ENCODE data around the gene DKK2. TPM values are rescaled to one million over a fixed set of nuclear protein-coding genes. Genes with fewer than 3 reads are reported as not detected.

Gene DKK2, protein sequence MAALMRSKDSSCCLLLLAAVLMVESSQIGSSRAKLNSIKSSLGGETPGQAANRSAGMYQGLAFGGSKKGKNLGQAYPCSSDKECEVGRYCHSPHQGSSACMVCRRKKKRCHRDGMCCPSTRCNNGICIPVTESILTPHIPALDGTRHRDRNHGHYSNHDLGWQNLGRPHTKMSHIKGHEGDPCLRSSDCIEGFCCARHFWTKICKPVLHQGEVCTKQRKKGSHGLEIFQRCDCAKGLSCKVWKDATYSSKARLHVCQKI
- total RNA-seq: 1 to 10 TPM in 2 of 4 donors, under 1 TPM in 2; 0.42 to 3.4 (median 1.5) TPM
- polyA plus RNA-seq: under 1 TPM; 0.14 to 0.32 (median 0.21) TPM
- long read RNA-seq, donor 1: 0 reads
- long read RNA-seq, donor 2, partial matches to known transcripts: 0 of 1 reads
- long read RNA-seq, donor 2, other reads (novel, unspliced or antisense): 0 of 1 reads

DNA sequence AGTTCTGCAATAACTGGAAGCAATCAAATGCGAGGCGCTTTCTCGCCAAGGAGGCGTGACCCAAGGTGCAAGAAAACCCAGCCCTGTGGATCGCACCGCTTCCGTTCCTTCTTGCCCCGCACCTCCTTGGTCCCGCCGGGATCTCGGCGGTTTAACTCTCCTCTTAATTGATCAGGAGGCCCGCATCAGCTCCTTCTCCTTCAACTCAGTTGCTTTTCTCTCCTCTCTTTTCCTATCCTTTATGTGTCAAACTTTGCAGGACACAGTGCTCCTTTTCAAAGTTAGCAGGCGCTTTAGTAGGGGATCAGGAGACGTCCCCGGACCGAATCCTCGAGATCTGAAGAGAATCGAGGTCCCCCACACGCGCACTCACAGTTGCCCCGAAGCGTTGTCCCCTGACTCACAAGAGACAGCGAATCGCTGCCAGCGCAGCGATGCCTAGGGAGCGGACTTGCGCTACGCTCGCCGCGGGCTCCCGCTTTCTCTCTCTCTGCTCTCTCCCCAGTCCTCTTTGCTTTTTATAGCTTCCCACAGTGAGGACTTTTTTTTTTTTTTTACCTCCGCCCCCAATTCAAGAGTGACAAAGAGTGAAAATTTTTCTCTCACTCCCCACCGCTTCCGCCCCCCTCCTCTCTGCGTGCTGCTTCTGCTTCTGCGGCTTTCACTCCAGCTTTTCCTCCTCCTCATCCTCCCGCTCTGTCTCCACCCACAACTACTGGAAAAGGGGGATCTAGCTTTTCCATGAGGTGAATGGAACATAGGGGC is at the start of gene DKK2:
TSS of gene DKK2 (minus strand) at position 495 of the 765 bp plus-strand sequence. CDS start 722 bp downstream, outside the sequence.
- intact Hi-C loops (cut with DNase I): loop anchor here (2.0 to 10.0 kb wide), 3 partner anchors 139 to 479 kb away; no protein-coding TSS in a partner anchor
- H3K27ac ChIP-seq: no peak within 1 kb of the TSS
- H3K9me3 ChIP-seq: no peaks in the 10 kb centered on the region
- no peaks in the 10 kb centered on the region for H3K36me3 ChIP-seq (ENCODE audit: insufficient read depth in 1 of 2, low read depth in 1 of 2)
- H3K4me3 ChIP-seq: peak within 1 kb of the TSS; percentile 58
- ATAC-seq: peak in 2 of 4 donors; percentile 57 to 63
- H3K4me1 ChIP-seq: peaks cover 6% of the 10 kb centered on the region
- peak; percentile 27 to 62 for DNase-seq
- peaks cover 0 to 33% (median 0%) of the 10 kb centered on the region in 3 donors for H3K27me3 ChIP-seq (ENCODE audit: insufficient read depth in 3 of 3, low read length in 2 of 3)
- TF ChIP-seq, protein P1, sequence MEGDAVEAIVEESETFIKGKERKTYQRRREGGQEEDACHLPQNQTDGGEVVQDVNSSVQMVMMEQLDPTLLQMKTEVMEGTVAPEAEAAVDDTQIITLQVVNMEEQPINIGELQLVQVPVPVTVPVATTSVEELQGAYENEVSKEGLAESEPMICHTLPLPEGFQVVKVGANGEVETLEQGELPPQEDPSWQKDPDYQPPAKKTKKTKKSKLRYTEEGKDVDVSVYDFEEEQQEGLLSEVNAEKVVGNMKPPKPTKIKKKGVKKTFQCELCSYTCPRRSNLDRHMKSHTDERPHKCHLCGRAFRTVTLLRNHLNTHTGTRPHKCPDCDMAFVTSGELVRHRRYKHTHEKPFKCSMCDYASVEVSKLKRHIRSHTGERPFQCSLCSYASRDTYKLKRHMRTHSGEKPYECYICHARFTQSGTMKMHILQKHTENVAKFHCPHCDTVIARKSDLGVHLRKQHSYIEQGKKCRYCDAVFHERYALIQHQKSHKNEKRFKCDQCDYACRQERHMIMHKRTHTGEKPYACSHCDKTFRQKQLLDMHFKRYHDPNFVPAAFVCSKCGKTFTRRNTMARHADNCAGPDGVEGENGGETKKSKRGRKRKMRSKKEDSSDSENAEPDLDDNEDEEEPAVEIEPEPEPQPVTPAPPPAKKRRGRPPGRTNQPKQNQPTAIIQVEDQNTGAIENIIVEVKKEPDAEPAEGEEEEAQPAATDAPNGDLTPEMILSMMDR (IDR thresholded peaks at IDR 0.05): no peak
- WGBS, 3 donors: 0% methylated on average over 40 of the region's 40 CpGs

DNA sequence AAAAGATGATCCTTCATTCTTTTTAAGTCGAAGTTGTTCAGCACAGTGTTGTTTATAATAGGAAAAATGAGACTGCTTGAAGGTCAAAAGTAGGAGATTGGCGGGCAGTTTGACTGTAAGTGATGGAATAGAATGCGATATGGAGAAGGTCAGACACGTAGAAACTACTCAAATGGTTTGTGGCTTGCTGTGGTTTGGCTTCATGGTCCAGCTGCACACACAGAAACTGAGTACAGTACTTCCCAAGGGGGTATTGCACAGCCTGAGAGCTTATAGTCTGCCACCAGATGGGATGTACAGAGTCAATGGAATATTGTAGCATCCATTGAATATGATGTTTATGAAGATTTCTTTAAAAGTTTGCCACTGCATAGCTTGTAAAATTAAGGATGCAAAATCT is 41.1 kb upstream of the DKK2 start:
- Histone ChIP-seq H3K4me1 (no peaks in the 10 kb centered on the region), H3K27me3 (ENCODE audit: insufficient read depth in 3 of 3, low read length in 2 of 3) (no peaks in the 10 kb centered on the region), H3K4me3 (no peak overlapping the region), H3K9me3 (no peaks in the 10 kb centered on the region), H3K27ac (no peak overlapping the region), H3K36me3 (ENCODE audit: insufficient read depth in 1 of 2, low read depth in 1 of 2) (no peaks in the 10 kb centered on the region)
- TF ChIP-seq, protein P1 (IDR thresholded peaks at IDR 0.05): no peak
- intact Hi-C loops (cut with DNase I): no loop called here
- 81 to 87% (median 84%) methylated on average over 4 of the region's 4 CpGs for WGBS, 3 donors
- no peak for DNase-seq
- no peak for ATAC-seq

DNA sequence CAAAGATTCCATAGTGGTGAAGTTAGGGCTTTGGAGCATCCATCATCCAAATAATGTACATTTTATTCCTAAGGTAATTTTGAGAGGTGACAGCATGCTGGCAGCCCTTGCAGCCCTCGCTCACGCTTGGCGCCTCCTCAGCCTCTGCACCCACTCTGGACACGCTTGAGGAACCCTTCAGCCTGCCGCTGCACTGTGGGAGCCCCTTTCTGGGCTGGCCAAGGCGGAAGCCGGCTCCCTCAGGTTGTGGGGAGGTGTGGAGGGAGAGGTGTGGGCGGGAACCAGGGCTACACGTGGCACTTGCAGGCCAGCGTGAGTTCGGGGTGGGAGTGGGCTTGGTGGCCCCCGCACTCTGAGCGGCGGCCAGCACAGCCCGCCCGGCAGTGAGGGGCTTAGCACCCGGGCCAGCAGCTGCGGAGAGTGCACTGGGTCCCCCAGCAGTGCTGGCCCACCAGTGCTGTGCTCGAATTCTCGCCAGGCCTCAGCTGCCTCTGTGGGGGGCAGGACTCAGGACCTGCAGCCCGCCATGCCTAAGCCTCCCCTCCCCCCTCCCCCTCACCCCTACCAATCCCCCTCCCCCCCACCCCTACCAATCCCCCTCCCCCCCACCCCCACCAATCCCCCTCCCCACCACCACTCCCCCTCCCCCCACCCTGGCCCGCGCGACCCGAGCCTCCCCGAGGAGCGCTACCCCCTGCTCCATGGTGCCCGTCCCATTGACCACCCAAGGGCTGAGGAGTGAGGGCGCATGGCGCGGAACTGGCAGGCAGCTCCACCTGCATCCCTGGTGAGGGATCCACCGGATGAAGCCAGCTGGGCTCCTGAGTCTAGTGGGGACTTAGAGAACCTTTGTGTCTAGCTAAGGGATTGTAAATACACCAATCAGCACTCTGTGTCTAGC is 37.0 kb upstream of the DKK2 start:
- Histone ChIP-seq H3K4me1 (no peaks in the 10 kb centered on the region), H3K9me3 (no peaks in the 10 kb centered on the region), H3K4me3 (no peak overlapping the region), H3K27ac (no peak overlapping the region), H3K27me3 (ENCODE audit: insufficient read depth in 3 of 3, low read length in 2 of 3) (no peaks in the 10 kb centered on the region), H3K36me3 (ENCODE audit: insufficient read depth in 1 of 2, low read depth in 1 of 2) (no peaks in the 10 kb centered on the region)
- 89 to 96% (median 95%) methylated on average over 19 to 32 of the region's 32 CpGs for WGBS, 3 donors
- intact Hi-C loops (cut with DNase I): no loop called here
- DNase-seq (no peak), ATAC-seq (no peak)
- TF ChIP-seq, protein P1 (IDR thresholded peaks at IDR 0.05): no peak

DNA sequence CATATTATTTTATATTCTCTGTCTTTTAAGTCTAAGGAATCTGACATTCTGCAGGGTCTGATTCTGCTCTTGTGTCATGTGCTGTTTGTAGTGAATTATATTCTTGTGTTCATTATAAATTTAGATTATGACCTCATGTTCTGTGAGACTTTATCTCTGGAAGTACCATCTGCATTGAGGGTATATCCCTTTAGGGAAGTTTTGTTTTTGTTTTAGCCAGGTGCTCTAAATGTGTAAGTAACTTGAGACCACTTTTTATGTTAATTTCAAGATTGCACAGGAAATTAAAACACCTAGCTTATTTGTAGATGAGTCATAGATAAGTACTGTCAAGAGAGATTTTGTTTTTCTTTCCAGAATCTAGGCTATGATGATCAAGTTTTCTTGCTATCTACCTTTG is 35.0 kb upstream of the DKK2 start:
- H3K4me1 ChIP-seq: no peaks in the 10 kb centered on the region
- DNase-seq (no peak), ATAC-seq (no peak)
- no peak overlapping the region for H3K4me3 ChIP-seq
- H3K27me3 ChIP-seq (ENCODE audit: insufficient read depth in 3 of 3, low read length in 2 of 3): no peaks in the 10 kb centered on the region
- intact Hi-C loops (cut with DNase I): no loop called here
- H3K9me3 ChIP-seq: no peaks in the 10 kb centered on the region
- no peaks in the 10 kb centered on the region for H3K36me3 ChIP-seq (ENCODE audit: insufficient read depth in 1 of 2, low read depth in 1 of 2)
- H3K27ac ChIP-seq: no peak overlapping the region
- TF ChIP-seq, protein P1 (IDR thresholded peaks at IDR 0.05): no peak

Data from psoas muscle (tissue), 8 donors.